Pulmonary artery endothelial cell (primary cell): ENCODE results near the gene SPI1. TPM values are rescaled to one million over a fixed set of nuclear protein-coding genes. Genes with fewer than 3 reads are reported as not detected.

Experiments used
- DNase-seq: peaks from one replicate; pipeline ENCODE4 v3.0.0-alpha.2; 2011; ENCODE audit warnings: low read depth, low spot score
- total RNA-seq: library from RNA; depleted of rRNA; stranded (reverse); fragments of >200 nt; gene quantifications from 2 replicates; pipeline ENCODE4 v1.2.3, GENCODE V29; 2014

Gene SPI1
- total RNA-seq, 1 donor from 2014 or later: not detected

DNA sequence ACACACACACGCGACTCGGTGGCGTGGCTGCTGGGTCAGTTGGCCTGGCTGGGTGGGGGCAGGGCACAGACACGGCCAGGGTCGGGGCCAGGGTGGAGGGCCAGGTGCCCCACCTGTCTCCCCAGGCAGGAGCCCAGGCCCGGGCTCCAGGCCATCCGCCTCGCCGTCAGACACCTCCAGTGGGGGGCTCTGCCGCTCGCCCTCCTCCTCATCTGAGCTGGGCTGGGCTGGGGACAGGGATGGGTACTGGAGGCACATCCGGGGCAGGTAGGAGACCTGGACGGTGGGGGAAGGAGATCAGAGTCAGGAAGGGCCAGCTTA lies 19.7 kb downstream of the SPI1 start:
- DNase-seq: no peak

- no peak for DNase-seq
Measured at GRCh38 chr11:47357985-47358730, 20.2 kb downstream of the SPI1 start.

DNA sequence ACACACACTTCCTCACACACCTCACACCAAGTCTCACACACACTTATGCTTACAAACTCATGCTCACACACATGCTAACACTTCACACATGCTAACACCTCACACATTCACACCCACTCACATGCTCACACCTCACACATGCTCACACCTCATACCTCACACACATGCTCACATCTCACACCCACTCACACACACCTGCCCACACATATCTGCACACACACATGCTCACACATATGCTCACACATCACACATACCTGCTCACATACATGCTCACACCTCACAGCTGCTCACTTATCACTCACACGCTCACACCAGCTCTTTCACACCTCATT lies 21.4 kb downstream of the SPI1 start:
- no peak for DNase-seq

GRCh38 chr11:47356129-47356997 lies 22.0 kb downstream of the SPI1 start:
- no peak for DNase-seq

DNA sequence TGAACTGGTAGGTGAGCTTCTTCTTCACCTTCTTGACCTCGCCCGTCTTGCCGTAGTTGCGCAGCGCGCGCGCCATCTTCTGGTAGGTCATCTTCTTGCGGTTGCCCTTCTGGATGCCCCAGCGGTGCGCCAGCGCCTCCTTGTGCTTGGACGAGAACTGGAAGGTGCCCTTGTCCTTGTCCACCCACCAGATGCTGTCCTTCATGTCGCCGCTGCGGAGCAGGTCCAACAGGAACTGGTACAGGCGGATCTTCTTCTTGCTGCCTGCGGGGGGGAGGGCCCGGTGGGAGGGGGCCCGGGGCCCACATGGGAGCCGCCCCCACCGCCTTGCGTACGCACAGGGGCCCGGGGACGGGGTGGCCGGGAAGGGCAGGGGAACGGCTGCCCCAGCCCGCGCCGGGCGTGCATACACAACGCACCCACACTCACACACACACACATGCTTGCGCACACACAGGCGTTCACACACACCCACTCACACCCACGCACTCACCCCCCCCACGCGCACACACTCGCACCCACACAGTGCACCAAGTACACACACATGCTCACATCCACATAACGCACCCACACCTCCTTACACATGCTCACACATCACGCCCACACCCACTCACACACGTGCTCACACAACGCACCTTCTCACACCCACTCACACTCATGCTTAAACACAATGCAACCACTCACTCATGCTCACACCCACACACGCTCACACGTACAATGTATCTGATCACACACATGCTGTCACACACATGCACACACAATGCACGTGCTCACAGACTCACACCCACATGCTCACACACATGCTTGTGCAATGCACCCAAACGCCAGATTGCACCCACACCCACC lies 22.8 kb downstream of the SPI1 start:
- peak; percentile 63 for DNase-seq

DNA sequence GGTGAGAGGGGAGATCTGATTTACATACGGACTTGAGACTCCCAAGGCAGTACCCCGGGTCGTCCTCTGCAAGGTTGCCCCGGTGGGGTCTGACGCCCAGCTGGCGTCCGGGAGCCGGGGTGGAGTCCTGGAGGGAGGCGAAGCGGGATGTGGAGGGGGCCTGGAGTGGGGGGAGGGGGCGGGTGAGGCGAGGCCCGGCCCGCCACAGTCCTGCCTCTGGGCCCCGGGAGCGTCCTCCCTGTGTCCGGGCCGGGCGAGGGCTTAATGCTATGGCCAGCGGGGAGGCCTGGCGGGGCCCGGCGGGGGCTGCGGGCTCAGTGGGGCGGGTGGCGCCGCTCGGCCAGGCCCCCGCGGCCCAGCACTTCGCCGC lies 23.4 kb downstream of the SPI1 start:
- DNase-seq: no peak

DNA sequence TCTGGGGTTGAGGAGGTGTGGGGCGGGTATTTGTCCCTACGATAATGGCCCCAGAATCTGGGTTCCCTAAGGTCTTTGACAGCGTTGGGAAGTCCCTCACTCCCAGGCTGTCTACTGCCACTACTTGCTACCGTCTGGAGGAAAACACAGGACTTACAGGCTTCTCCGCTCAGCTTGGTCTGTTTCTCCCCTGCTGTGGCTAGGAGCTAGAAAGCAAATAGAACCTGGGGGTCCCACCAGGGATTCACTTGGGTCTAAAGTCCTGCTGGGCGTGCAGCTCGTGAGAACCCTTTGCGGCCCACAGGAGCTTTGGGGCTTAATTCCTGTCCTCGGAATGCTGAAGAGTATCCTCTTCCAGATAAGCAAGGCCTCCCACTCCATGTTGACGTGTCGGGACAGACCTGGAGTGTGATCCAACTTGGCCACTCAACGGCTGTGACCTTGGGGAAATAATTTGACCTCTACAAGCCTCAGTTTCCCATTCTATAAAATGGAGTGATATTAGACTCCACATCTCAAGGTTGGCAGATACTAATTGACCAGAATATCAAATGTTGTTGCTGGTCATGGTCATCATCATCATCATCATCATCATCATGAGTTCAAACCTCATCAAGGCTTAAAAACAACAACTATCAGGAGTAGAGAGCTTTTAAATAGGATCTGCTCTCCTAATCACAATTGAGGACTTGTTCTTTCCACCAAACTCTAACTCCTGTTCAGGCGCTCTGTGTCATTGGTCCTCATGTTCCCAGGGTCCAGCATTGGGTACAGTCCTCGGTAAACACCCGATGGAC lies 24.2 kb downstream of the SPI1 start:
- no peak for DNase-seq

DNA sequence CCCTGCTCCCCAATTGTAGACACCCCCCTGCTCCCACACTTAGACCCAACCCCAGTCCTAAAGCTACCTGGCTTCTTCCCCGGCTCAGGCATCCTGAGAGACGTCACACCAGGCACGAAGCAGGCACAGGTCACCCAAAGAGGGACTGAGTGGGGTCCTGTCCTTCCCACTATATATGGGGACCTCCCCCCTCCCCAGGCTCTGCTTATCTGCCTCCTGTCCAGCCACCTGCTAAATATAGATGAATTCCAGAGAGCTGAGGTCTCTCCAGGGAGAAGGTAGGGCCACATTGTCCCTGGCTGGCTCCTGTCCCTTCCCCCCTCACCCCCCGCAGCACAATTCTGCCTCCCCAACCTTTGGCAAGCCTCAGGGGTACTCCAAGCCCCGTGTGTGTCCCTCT lies 25.8 kb downstream of the SPI1 start, which contains the start of gene MYBPC3:
TSS of gene MYBPC3 (minus strand) at position 147 of the 400 bp plus-strand sequence. CDS start at position 92, 55 bp downstream.
- no peak for DNase-seq

DNA sequence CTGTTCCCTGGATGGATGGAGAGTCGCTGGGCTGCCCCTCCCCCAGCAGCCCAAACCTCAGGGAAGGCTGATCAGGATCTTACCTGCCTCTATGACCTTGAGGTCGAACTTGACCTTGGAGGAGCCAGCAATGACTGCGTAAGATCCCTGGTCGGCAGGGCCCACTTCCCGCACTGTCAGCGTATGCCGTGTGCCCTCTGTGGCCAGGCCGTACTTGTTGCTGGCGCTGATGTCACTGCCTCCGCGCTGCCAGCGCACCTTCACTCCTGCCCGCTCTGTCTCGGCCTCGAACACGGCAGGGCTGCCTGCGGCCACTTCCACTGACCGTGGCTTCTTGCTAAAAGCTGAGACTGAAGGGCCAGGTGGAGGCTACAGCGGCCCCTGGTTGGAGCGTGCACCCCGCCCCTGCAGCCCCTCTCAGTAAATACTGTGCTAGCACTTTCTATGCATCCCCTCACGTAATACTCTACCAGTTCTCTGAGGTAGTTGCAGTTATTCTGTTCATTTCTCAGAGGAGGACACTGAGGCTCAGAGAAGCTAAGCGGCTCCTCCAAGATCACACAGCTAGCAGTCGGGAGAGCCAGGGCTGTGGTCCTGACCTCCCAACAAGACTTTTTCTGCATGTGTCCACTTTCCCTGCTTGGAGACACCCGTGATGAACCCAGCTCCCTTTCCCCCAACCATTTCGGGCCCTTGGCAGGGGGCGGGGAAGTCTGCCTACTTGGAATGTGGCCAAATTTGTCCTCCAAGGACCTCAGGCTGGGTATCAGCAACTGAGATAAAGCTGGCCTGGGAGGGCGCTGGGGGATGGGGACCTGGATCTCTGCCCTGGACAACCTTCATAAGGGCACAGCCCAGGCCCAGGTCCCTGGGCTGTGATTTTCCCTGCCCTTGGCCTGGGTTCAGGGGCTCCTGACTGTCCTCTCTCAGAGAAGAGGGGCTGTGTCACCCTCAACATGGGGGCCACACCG lies 26.9 kb downstream of the SPI1 start:
- no peak for DNase-seq

- no peak for DNase-seq
Measured at GRCh38 chr11:47350315-47350714, 28.0 kb downstream of the SPI1 start.

GRCh38 chr11:47349521-47350095 lies 28.7 kb downstream of the SPI1 start:
- DNase-seq: no peak

DNA sequence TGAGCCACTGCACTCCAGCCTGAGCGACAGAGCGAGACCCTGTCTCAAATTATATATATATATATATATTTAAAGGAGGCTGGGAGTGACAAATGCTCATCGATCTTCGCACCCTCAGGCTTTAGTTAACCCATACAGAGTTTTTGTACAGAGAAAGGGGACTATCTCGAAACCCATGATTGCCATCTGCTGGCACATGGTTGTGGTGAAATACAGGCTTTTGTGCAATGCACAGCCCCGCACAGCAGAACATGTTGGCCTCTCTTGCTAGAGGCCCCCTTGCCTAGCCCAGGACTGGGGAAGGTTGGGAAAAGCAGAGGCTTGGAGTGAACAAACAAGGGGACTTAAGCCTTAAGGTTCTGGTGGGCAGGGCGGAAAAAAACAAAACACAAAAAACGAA lies 29.5 kb downstream of the SPI1 start:
- DNase-seq: no peak

GRCh38 chr11:47348131-47348802 lies 30.1 kb downstream of the SPI1 start:
- no peak for DNase-seq

- DNase-seq: no peak
Measured at GRCh38 chr11:47347137-47347536, 31.2 kb downstream of the SPI1 start.

- DNase-seq: no peak
Measured at GRCh38 chr11:47345890-47346563, 32.3 kb downstream of the SPI1 start.

GRCh38 chr11:47342854-47343253 lies 35.5 kb downstream of the SPI1 start:
- no peak for DNase-seq

- DNase-seq: no peak
Measured at GRCh38 chr11:47342036-47342803, 36.1 kb downstream of the SPI1 start.
